MCF 10A (cell line): ENCODE data around the gene GNL3. TPM values are rescaled to one million over a fixed set of nuclear protein-coding genes. Genes with fewer than 3 reads are reported as not detected.
"Not testable (repeated sequence)": the region's sequence is repeated elsewhere in the genome, so short reads cannot be mapped to it uniquely, and the experiment has no call there.

Experiments used
- BruUV-seq: library from RNA; stranded (reverse); fragments of 400-500 nt; replicated peaks from 2 replicates; lab custom pipeline; 2021; lab: Mats Ljungman, UMichigan
- CTCF ChIA-PET: fragments of 300-600 bp; sonication (Branson Sonifier 250); formaldehyde crosslinking; extraction: SDS; loops from one replicate; lab custom pipeline; 2021; ENCODE audit warnings: antibody characterized with exemption, inconsistent platforms; lab: Yijun Ruan, JAX
- POLR2A ChIA-PET: fragments of 300-600, 350-650 bp; sonication (Branson Sonifier 250); formaldehyde crosslinking; extraction: SDS; loops from one replicate; lab custom pipeline; 2020; ENCODE audit warnings: antibody characterized with exemption, inconsistent platforms; lab: Yijun Ruan, JAX
- DNase-seq: peaks from one replicate; pipeline ENCODE4 v3.0.0-alpha.2; 2018; ENCODE audit not compliant: unreplicated experiment
- H3K27ac Mint-ChIP-seq: one replicate; pipeline ENCODE4 v1.8.0; 2022; ENCODE audit warnings: mild to moderate bottlenecking, low read depth, mixed read lengths; ENCODE audit not compliant: unreplicated experiment
- H3K27me3 Mint-ChIP-seq: one replicate; pipeline ENCODE4 v1.8.0; 2022; ENCODE audit warnings: mixed read lengths; ENCODE audit not compliant: insufficient read depth, unreplicated experiment
- H3K36me3 Mint-ChIP-seq: one replicate; pipeline ENCODE4 v1.8.0; 2022; ENCODE audit warnings: mild to moderate bottlenecking, moderate library complexity, mixed read lengths; ENCODE audit not compliant: insufficient read depth, unreplicated experiment
- H3K4me1 Mint-ChIP-seq: one replicate; pipeline ENCODE4 v1.8.0; 2022; ENCODE audit warnings: mixed read lengths; ENCODE audit not compliant: insufficient read depth, unreplicated experiment
- H3K4me3 Mint-ChIP-seq: one replicate; pipeline ENCODE4 v1.8.0; 2022; ENCODE audit warnings: mild to moderate bottlenecking, moderate library complexity, mixed read lengths; ENCODE audit not compliant: unreplicated experiment
- H3K9me3 Mint-ChIP-seq: one replicate; pipeline ENCODE4 v1.8.0; 2022; ENCODE audit warnings: mixed read lengths; ENCODE audit not compliant: unreplicated experiment
- intact Hi-C: fragments of 100-400 bp; cut with micrococcal nuclease; formaldehyde crosslinking; loops from 2 replicates; pipeline ENCODE4 v1.14.1; 2022
- total RNA-seq: library from RNA; stranded (reverse); gene quantifications from 2 replicates; pipeline ENCODE4 v1.2.3, GENCODE V29; 2022
- TF ChIP-seq, protein P1 (sequence below): fragments of 200-600 bp; IDR thresholded peaks from one replicate; pipeline ENCODE4 v1.8.0; 2022; ENCODE audit warnings: antibody characterized with exemption, mild to moderate bottlenecking; ENCODE audit not compliant: unreplicated experiment

GNL3 gene
- total RNA-seq, 1 experiment from 2014 or later = 200 TPM

DNA sequence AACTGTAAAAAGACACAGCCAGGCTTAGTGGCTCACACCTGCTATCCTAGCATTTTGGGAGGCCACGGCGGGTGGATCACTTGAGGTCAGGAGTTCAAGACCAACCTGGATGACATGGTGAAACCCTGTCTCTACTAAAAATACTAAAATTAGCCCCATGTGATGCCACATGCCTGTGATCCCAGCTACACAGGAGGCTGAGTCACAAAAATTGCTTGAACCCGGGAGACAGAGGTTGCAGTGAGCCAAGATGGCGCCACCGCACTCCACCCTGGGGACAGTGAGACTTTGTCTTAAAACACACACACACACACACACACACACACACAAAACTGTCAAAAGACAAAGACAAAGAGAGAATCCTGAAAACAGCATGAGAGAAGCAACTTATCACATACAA is 38.1 kb downstream of the GNL3 start:
- ChIA-PET CTCF (no interaction called here), POLR2A (interaction anchor here (1.4 kb wide), 1 partner anchor 20 kb away, joined by 4 read pairs; no protein-coding TSS in a partner anchor)
- peaks cover 14% of the 10 kb centered on the region for H3K4me1 Mint-ChIP-seq
- BruUV-seq = no TSS peak
- DNase-seq = no peak
- H3K27me3 Mint-ChIP-seq = no peaks in the 10 kb centered on the region
- TF ChIP-seq, protein P1, sequence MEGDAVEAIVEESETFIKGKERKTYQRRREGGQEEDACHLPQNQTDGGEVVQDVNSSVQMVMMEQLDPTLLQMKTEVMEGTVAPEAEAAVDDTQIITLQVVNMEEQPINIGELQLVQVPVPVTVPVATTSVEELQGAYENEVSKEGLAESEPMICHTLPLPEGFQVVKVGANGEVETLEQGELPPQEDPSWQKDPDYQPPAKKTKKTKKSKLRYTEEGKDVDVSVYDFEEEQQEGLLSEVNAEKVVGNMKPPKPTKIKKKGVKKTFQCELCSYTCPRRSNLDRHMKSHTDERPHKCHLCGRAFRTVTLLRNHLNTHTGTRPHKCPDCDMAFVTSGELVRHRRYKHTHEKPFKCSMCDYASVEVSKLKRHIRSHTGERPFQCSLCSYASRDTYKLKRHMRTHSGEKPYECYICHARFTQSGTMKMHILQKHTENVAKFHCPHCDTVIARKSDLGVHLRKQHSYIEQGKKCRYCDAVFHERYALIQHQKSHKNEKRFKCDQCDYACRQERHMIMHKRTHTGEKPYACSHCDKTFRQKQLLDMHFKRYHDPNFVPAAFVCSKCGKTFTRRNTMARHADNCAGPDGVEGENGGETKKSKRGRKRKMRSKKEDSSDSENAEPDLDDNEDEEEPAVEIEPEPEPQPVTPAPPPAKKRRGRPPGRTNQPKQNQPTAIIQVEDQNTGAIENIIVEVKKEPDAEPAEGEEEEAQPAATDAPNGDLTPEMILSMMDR = no peak
- H3K27ac Mint-ChIP-seq = no peak overlapping the region
- H3K9me3 Mint-ChIP-seq = no peaks in the 10 kb centered on the region
- intact Hi-C loops = no loop called here
- peaks cover 20% of the 10 kb centered on the region for H3K36me3 Mint-ChIP-seq
- H3K4me3 Mint-ChIP-seq = no peak overlapping the region

DNA sequence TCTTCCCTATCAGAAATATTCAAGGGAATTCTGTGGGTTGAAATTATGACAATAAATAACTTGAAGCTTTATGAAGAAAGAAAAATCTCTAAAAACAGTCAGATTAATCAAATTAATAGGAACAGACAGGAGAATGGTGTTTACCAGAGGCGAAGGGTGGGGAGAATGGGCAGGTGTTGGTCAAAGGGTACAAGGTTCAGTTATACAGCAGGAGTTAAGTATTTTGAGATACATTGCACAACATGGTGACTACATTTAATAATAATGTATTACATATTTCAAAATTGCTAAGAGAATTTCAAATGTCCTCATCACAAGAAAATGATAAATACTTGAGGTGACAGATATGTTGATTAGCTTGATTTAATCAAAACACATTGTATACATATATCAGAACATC is 38.7 kb downstream of the GNL3 start:
- H3K36me3 Mint-ChIP-seq = peaks cover 26% of the 10 kb centered on the region
- BruUV-seq = no TSS peak
- TF ChIP-seq, protein P1 = no peak
- H3K27me3 Mint-ChIP-seq = no peaks in the 10 kb centered on the region
- no peak overlapping the region for H3K4me3 Mint-ChIP-seq
- no peaks in the 10 kb centered on the region for H3K9me3 Mint-ChIP-seq
- DNase-seq = no peak
- no peak overlapping the region for H3K27ac Mint-ChIP-seq
- H3K4me1 Mint-ChIP-seq = peaks cover 14% of the 10 kb centered on the region
- intact Hi-C loops = no loop called here
- ChIA-PET CTCF (interaction anchor here (0.6 to 0.7 kb wide), 2 partner anchors 12 to 17 kb away, joined by 3 read pairs; no protein-coding TSS in a partner anchor), POLR2A (no interaction called here)

DNA sequence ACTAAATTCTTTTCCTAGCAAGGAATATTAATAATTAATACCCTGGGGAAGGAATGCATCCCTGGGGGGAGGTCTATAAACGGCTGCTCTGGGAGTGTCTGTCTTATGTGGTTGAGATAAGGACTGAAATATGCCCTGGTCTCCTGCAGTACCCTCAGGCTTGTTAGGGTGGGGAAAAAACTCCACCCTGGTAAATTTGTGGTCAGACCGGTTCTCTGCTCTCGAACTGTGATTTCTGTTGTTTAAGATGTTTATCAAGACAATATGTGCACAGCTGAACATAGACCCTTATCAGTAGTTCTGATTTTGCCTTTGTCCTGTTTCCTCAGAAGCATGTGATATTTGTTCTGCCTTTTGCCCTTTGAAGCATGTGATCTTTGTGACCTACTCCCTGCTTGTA is 42.9 kb downstream of the GNL3 start:
- H3K27ac Mint-ChIP-seq, H3K4me1 Mint-ChIP-seq, H3K27me3 Mint-ChIP-seq, H3K4me3 Mint-ChIP-seq, DNase-seq, BruUV-seq, intact Hi-C loops, H3K9me3 Mint-ChIP-seq: not testable (repeated sequence)
- CTCF ChIA-PET = interaction anchor here (0.7 to 1.2 kb wide), 2 partner anchors 14 to 344 kb away, joined by 3 to 5 read pairs; no protein-coding TSS in a partner anchor
- peaks cover 52% of the 10 kb centered on the region for H3K36me3 Mint-ChIP-seq
- POLR2A ChIA-PET = interaction anchor here (0.7 kb wide), 1 partner anchor 1793 kb away, joined by 3 read pairs; no protein-coding TSS in a partner anchor

DNA sequence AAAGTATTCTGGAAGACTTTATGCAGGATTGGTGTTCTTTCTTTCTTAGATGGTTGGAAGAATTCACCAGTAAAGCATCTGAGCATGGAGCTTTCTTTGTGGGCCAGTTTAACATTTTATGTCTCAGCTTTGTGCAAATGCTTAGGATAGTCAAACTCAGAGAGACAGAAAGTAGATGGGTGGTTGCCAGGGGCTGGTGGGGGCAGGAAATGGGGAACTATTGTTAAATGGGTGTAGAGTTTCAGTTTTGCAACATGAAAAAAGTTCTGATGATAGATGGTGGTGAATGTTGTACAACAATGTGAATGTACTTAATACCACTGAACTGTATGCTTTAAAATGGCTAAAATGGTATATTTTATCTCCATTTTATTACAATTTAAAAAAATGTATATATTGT is 44.8 kb downstream of the GNL3 start:
- no TSS peak for BruUV-seq
- POLR2A ChIA-PET = interaction anchor here (0.5 kb wide), 1 partner anchor 168 kb away, joined by 3 read pairs; no protein-coding TSS in a partner anchor
- no peaks in the 10 kb centered on the region for H3K27me3 Mint-ChIP-seq
- H3K4me1 Mint-ChIP-seq = no peaks in the 10 kb centered on the region
- TF ChIP-seq, protein P1 = no peak
- H3K4me3 Mint-ChIP-seq = no peak overlapping the region
- H3K9me3 Mint-ChIP-seq = no peaks in the 10 kb centered on the region
- no peak for DNase-seq
- no peak overlapping the region for H3K27ac Mint-ChIP-seq
- CTCF ChIA-PET = no interaction called here
- intact Hi-C loops = no loop called here
- peaks cover 66% of the 10 kb centered on the region for H3K36me3 Mint-ChIP-seq
